Measurements from ENCODE around the gene SPRYD3. TPM values are rescaled to one million over a fixed set of nuclear protein-coding genes. Genes with fewer than 3 reads are reported as not detected.

Gene SPRYD3
- total and polyA plus RNA-seq, 10 donors, result 10.8 to 44.5 (median 34.4) TPM

GRCh38 chr12:53048780-53049401 lies 30.3 kb downstream of the SPRYD3 start:
- Histone ChIP-seq H3K27me3 (replicated peaks in 1 of 7) (peaks cover 0 to 9% (median 0%) of the 10 kb centered on the region in 7 donors), H3K27ac (peak overlapping the region; percentile 77 to 94 (median 89)), H3K4me1 (peaks cover 22 to 91% (median 57%) of the 10 kb centered on the region in 6 donors), H3K36me3 (peaks cover 0 to 18% (median 0%) of the 10 kb centered on the region in 6 donors), H3K4me3 (peak overlapping the region in 7 of 8 donors; percentile 16 to 78 (median 67)), H3K9me3 (no peaks in the 10 kb centered on the region)
- intact Hi-C loops (cut with DNase I; ENCODE audit: low total_unique reads), result no loop called here
- WGBS, 5 donors, result 59 to 77% (median 61%) methylated on average over 6 of the region's 6 CpGs
- no peak for TF ChIP-seq CTCF (IDR thresholded peaks at IDR 0.05 in 8 of 11, conservative IDR thresholded peaks at IDR 0.05 in 3 of 11)
- peak in 2 of 3 donors; percentile 52 to 56 for TF ChIP-seq POLR2AphosphoS5 (IDR thresholded peaks at IDR 0.05)
- DNase-seq, result peak; percentile 81

- intact Hi-C loops (cut with DNase I; ENCODE audit: low total_unique reads), result no loop called here
- H3K36me3 ChIP-seq, result peaks cover 0 to 11% (median 0%) of the 10 kb centered on the region in 6 donors
- DNase-seq, result peak; percentile 82
- H3K4me1 ChIP-seq, result peaks cover 16 to 87% (median 52%) of the 10 kb centered on the region in 6 donors
- H3K27me3 ChIP-seq (replicated peaks in 1 of 7), result peaks cover 0 to 9% (median 0%) of the 10 kb centered on the region in 7 donors
- no peaks in the 10 kb centered on the region for H3K9me3 ChIP-seq
- TF ChIP-seq CTCF (IDR thresholded peaks at IDR 0.05 in 8 of 11, conservative IDR thresholded peaks at IDR 0.05 in 3 of 11), result no peak
- TF ChIP-seq POLR2AphosphoS5 (IDR thresholded peaks at IDR 0.05), result peak in 1 of 3 donors; percentile 68
- no peak for TF ChIP-seq POLR2A (IDR thresholded peaks at IDR 0.05)
- H3K27ac ChIP-seq, result peak overlapping the region; percentile 77 to 94 (median 89)
- WGBS, 5 donors, result 52 to 77% (median 61%) methylated on average over 6 to 10 of the region's 10 CpGs
- peak overlapping the region in 7 of 8 donors; percentile 33 to 78 (median 59) for H3K4me3 ChIP-seq
Observed at GRCh38 chr12:53048033-53048779, 31.0 kb downstream of the SPRYD3 start.

- peak overlapping the region; percentile 77 to 94 (median 90) for H3K27ac ChIP-seq
- peak; percentile 91 for DNase-seq
- H3K27me3 ChIP-seq (replicated peaks in 1 of 7), result peaks cover 0 to 9% (median 0%) of the 10 kb centered on the region in 7 donors
- peaks cover 0 to 12% (median 0%) of the 10 kb centered on the region in 6 donors for H3K36me3 ChIP-seq
- peak overlapping the region; percentile 27 to 78 (median 56) for H3K4me3 ChIP-seq
- WGBS, 5 donors, result 1 to 5% (median 2%) methylated on average over 16 to 94 of the region's 94 CpGs
- H3K4me1 ChIP-seq, result peaks cover 10 to 84% (median 46%) of the 10 kb centered on the region in 6 donors
- intact Hi-C loops (cut with DNase I; ENCODE audit: low total_unique reads), result no loop called here
- TF ChIP-seq CTCF (IDR thresholded peaks at IDR 0.05 in 8 of 11, conservative IDR thresholded peaks at IDR 0.05 in 3 of 11), result peak in 4 of 11 experiments; percentile 30 to 54 (median 34)
- TF ChIP-seq POLR2AphosphoS5 (IDR thresholded peaks at IDR 0.05), result peak; percentile 36 to 48 (median 38)
- no peak for TF ChIP-seq POLR2A (IDR thresholded peaks at IDR 0.05)
- no peaks in the 10 kb centered on the region for H3K9me3 ChIP-seq
Observed at GRCh38 chr12:53047221-53048032, 31.8 kb downstream of the SPRYD3 start.
